Trophoblast cell (in vitro differentiated cells and primary cell): ENCODE results near the gene DGKA.

Experiments used
- DNase-seq, 2 donors: peaks; one replicate each; pipeline ENCODE4 v3.0.0-alpha.2; 2016
- H2AFZ ChIP-seq: 2 replicates; pipeline ENCODE4 v1.6.1; 2013; ENCODE audit warnings: low read length, moderate library complexity, mild to moderate bottlenecking; ENCODE audit not compliant: insufficient read depth, poor library complexity
- H2AK5ac ChIP-seq: 2 replicates; pipeline ENCODE4 v1.6.1; 2013; ENCODE audit warnings: mild to moderate bottlenecking, low read length
- H2BK120ac ChIP-seq: 2 replicates; pipeline ENCODE4 v1.6.1; 2013; ENCODE audit warnings: low read length, mild to moderate bottlenecking, moderate library complexity; ENCODE audit not compliant: insufficient read depth, poor library complexity
- H2BK12ac ChIP-seq: 2 replicates; pipeline ENCODE4 v1.6.1; 2013; ENCODE audit warnings: mild to moderate bottlenecking, low read length, moderate library complexity
- H2BK5ac ChIP-seq: 2 replicates; pipeline ENCODE4 v1.6.1; 2013; ENCODE audit warnings: low read length, low read depth, moderate library complexity, mild to moderate bottlenecking; ENCODE audit not compliant: poor library complexity
- H3K14ac ChIP-seq: 2 replicates; pipeline ENCODE4 v1.6.1; 2013; ENCODE audit warnings: mild to moderate bottlenecking, low read length
- H3K18ac ChIP-seq: 2 replicates; pipeline ENCODE4 v1.6.1; 2013; ENCODE audit warnings: mild to moderate bottlenecking, low read length
- H3K23ac ChIP-seq: 2 replicates; pipeline ENCODE4 v1.6.1; 2013; ENCODE audit warnings: low read length
- H3K27ac ChIP-seq: 2 replicates; pipeline ENCODE4 v1.5.1; 2013; ENCODE audit warnings: low read depth, mild to moderate bottlenecking, inconsistent platforms, low read length, moderate library complexity
- H3K27me3 ChIP-seq: 2 replicates; pipeline ENCODE4 v1.6.1; 2013; ENCODE audit warnings: inconsistent platforms, mild to moderate bottlenecking, low read length, moderate library complexity; ENCODE audit not compliant: insufficient read depth
- H3K36me3 ChIP-seq, 2 experiments: 1 replicate in 1 of 2; 2 replicates in 1 of 2; pipeline ENCODE4 v1.6.1; 2013; ENCODE audit warnings: low read length in 2 of 2, mild to moderate bottlenecking in 2 of 2, moderate library complexity in 1 of 2; ENCODE audit not compliant: insufficient read depth in 2 of 2, control insufficient read depth in 1 of 2
- H3K4ac ChIP-seq: 2 replicates; pipeline ENCODE4 v1.6.1; 2013; ENCODE audit warnings: low read depth, mild to moderate bottlenecking, low read length, moderate library complexity
- H3K4me1 ChIP-seq, 2 experiments: 1 replicate in 1 of 2; 2 replicates in 1 of 2; pipeline ENCODE4 v1.6.1; 2013; ENCODE audit warnings: low read length in 2 of 2, mild to moderate bottlenecking in 2 of 2, moderate library complexity in 1 of 2; ENCODE audit not compliant: insufficient read depth in 2 of 2, control insufficient read depth in 1 of 2
- H3K4me2 ChIP-seq: 2 replicates; pipeline ENCODE4 v1.6.1; 2013; ENCODE audit warnings: inconsistent platforms, mild to moderate bottlenecking, low read length, moderate library complexity
- H3K4me3 ChIP-seq: 2 replicates; pipeline ENCODE4 v1.5.1; 2013; ENCODE audit warnings: mild to moderate bottlenecking, low read depth, low read length, inconsistent platforms
- H3K79me1 ChIP-seq: one replicate; pipeline ENCODE4 v1.6.1; 2013; ENCODE audit warnings: low read length
- H3K79me2 ChIP-seq: 2 replicates; pipeline ENCODE4 v1.6.1; 2013; ENCODE audit warnings: low read length, mild to moderate bottlenecking; ENCODE audit not compliant: control insufficient read depth, insufficient read depth, poor library complexity
- H3K9ac ChIP-seq: 2 replicates; pipeline ENCODE4 v1.6.1; 2013; ENCODE audit warnings: mild to moderate bottlenecking, low read length
- H3K9me3 ChIP-seq: 2 replicates; pipeline ENCODE4 v1.6.1; 2013; ENCODE audit warnings: low read depth, mild to moderate bottlenecking, control low read depth, inconsistent platforms, low read length; ENCODE audit not compliant: insufficient read depth
- H4K12ac ChIP-seq: 2 replicates; pipeline ENCODE4 v1.6.1; 2013; ENCODE audit warnings: low read depth, mild to moderate bottlenecking, low read length, moderate library complexity
- H4K8ac ChIP-seq: 2 replicates; pipeline ENCODE4 v1.6.1; 2013; ENCODE audit warnings: low read depth, mild to moderate bottlenecking, low read length, moderate library complexity
- H4K91ac ChIP-seq: one replicate; pipeline ENCODE4 v1.6.1; 2013; ENCODE audit warnings: low read depth, mild to moderate bottlenecking, low read length, moderate library complexity
- WGBS: extraction: QIAGEN DNeasy Blood & Tissue Kit; methylation state at CpG from one replicate; pipeline ENCODE4 v1.1.7; 2013; ENCODE audit warnings: missing lambda C conversion rate; ENCODE audit not compliant: insufficient read length, insufficient coverage; ENCODE audit errors: extremely low coverage; 5-methylcytosine and 5-hydroxymethylcytosine counted together

The DGKA gene

DNA sequence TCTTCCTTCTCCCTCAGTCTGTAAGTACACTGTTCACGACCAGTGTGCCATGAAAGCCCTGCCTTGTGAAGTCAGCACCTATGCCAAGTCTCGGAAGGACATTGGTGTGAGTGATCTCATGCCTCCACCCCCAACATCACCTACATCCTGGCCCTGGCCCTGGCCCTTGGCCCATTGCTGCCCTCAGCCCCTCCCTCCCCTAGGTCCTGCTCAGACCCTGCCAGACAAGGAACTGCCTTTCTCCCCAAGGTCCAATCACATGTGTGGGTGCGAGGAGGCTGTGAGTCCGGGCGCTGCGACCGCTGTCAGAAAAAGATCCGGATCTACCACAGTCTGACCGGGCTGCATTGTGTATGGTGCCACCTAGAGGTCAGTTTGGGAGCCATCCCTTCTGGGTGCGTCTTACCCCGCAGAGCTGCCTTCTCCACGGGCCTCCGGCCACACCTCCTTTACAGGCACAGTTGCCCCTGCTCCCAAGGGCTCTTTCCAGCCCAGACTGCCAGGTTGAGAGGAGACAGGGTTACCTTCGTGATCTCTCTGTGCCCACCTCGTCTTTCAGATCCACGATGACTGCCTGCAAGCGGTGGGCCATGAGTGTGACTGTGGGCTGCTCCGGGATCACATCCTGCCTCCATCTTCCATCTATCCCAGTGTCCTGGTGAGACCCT, 9.2 kb downstream of the DGKA start:
- no peaks in the 10 kb centered on the region for H3K27me3 ChIP-seq
- H3K4ac ChIP-seq = no peak overlapping the region
- H3K4me1 ChIP-seq = peaks cover 0 to 3% of the 10 kb centered on the region in 2 experiments
- no peak overlapping the region for H3K9ac ChIP-seq
- H3K27ac ChIP-seq = no peak overlapping the region
- peaks cover 19 to 31% of the 10 kb centered on the region in 2 experiments for H3K36me3 ChIP-seq
- H3K18ac ChIP-seq = no peak overlapping the region
- no peaks in the 10 kb centered on the region for H3K9me3 ChIP-seq
- H2BK120ac ChIP-seq = no peak overlapping the region
- no peaks in the 10 kb centered on the region for H3K79me1 ChIP-seq
- no CpG with 5 or more reads among the region's 18 CpGs for WGBS
- no peak overlapping the region for H4K8ac ChIP-seq
- H3K79me2 ChIP-seq = no peaks in the 10 kb centered on the region
- DNase-seq = peak; percentile 80 to 90
- H2AK5ac ChIP-seq = no peak overlapping the region
- no peak overlapping the region for H2BK12ac ChIP-seq
- peak overlapping the region; percentile 23 for H3K4me3 ChIP-seq
- H2BK5ac ChIP-seq = no peak overlapping the region
- peak overlapping the region; percentile 44 for H3K4me2 ChIP-seq
- H3K23ac ChIP-seq = no peak overlapping the region
- no peak overlapping the region for H4K12ac ChIP-seq
- no peak overlapping the region for H2AFZ ChIP-seq
- no peak overlapping the region for H3K14ac ChIP-seq
- H4K91ac ChIP-seq = no peak overlapping the region

DNA sequence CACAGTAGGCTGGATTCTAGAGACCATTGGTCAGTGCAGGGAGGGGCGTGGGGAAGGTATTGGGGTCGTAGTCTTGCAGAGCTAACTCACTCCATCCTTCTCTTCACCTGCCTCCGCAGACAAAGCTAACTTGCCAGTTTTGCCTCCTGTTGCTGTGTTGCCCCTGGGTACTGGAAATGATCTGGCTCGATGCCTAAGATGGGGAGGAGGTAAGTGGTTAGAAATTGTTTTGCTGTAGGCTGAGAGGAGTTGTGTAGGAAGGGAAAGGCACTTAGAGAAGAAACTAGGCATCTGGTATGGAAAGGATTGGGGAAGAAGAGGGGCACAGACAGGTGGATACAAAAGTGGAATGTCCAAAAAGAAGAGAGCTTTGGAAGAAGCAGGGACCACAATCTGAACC, 11.1 kb downstream of the DGKA start:
- Histone ChIP-seq H3K9me3 (no peaks in the 10 kb centered on the region), H2BK12ac (no peak overlapping the region), H3K79me2 (no peaks in the 10 kb centered on the region), H3K18ac (no peak overlapping the region), H3K4me2 (no peak overlapping the region), H3K4me3 (no peak overlapping the region), H3K79me1 (no peaks in the 10 kb centered on the region), H4K12ac (no peak overlapping the region), H3K4ac (no peak overlapping the region), H3K23ac (no peak overlapping the region), H3K27me3 (no peaks in the 10 kb centered on the region), H3K14ac (no peak overlapping the region), H2AFZ (no peak overlapping the region), H4K8ac (no peak overlapping the region), H3K4me1 (peaks cover 0 to 3% of the 10 kb centered on the region in 2 experiments), H3K9ac (no peak overlapping the region), H2BK5ac (no peak overlapping the region), H2AK5ac (no peak overlapping the region), H3K27ac (no peak overlapping the region), H4K91ac (no peak overlapping the region), H2BK120ac (no peak overlapping the region), H3K36me3 (peaks cover 18 to 31% of the 10 kb centered on the region in 2 experiments)
- no CpG with 5 or more reads among the region's 4 CpGs for WGBS
- DNase-seq = no peak

DNA sequence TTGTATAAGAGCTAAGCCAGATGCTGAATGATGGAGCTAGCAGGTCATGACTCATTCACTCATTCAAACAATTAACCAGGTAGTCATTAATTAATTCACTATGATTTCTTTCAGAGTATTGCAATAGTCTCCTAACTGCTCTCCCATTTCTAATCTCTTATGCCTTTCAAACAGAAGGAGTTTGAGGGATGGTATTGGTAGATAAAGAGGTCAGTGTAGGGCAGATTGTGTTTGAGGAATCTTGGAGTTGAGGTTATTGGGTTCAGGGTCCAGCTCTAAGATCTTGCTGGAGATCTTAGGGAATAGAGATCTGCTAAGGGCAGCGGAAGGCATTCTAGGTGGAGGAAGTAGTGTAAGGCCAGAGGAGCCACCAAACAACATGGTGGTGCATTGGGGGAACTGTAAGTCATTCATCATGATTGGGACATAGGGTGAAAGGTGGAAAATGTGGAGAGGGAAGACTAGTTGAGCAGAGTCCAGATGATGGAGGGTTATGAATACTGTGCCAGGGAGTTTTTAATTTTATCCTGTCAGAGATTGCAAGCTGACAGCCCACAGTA, 11.7 kb downstream of the DGKA start:
- Histone ChIP-seq H2BK120ac (no peak overlapping the region), H2BK5ac (no peak overlapping the region), H4K8ac (no peak overlapping the region), H2AK5ac (no peak overlapping the region), H3K27me3 (no peaks in the 10 kb centered on the region), H3K36me3 (peaks cover 18 to 26% of the 10 kb centered on the region in 2 experiments), H3K4me2 (no peak overlapping the region), H3K9ac (no peak overlapping the region), H3K23ac (no peak overlapping the region), H4K91ac (no peak overlapping the region), H3K27ac (no peak overlapping the region), H3K79me2 (no peaks in the 10 kb centered on the region), H3K4ac (no peak overlapping the region), H3K18ac (no peak overlapping the region), H4K12ac (no peak overlapping the region), H2AFZ (no peak overlapping the region), H3K4me3 (no peak overlapping the region), H3K4me1 (peaks cover 0 to 3% of the 10 kb centered on the region in 2 experiments), H3K9me3 (no peaks in the 10 kb centered on the region), H3K14ac (no peak overlapping the region), H3K79me1 (no peaks in the 10 kb centered on the region), H2BK12ac (no peak overlapping the region)
- no CpG with 5 or more reads among the region's 1 CpG for WGBS
- no peak for DNase-seq

DNA sequence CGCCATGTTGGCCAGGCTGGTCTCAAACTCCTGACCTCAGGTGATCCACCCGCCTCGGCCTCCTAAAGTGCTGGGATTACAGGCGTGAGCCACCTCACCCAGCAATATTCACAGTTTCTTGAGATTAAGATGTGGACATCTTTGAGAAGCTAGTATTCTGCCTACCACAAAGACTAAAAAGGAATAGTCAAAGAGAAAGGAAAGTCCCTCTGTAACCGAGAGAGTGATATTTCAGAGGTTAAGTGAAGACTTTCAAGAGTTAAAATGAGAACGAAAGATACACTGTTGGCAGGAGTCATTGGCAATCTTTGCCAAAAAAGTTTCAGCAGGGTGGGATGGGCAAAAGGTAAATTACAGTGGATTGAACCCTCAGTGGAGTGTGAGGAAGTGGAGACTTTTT, 15.6 kb downstream of the DGKA start:
- Histone ChIP-seq H2AFZ (no peak overlapping the region), H3K4me1 (no peaks in the 10 kb centered on the region), H4K12ac (no peak overlapping the region), H3K27ac (no peak overlapping the region), H4K8ac (no peak overlapping the region), H2BK5ac (no peak overlapping the region), H3K79me2 (no peaks in the 10 kb centered on the region), H2AK5ac (no peak overlapping the region), H4K91ac (no peak overlapping the region), H3K4me2 (no peak overlapping the region), H3K4me3 (no peak overlapping the region), H3K14ac (no peak overlapping the region), H3K9me3 (no peaks in the 10 kb centered on the region), H3K4ac (no peak overlapping the region), H3K9ac (no peak overlapping the region), H2BK12ac (no peak overlapping the region), H3K36me3 (peaks cover 6 to 18% of the 10 kb centered on the region in 2 experiments), H3K23ac (no peak overlapping the region), H3K79me1 (no peaks in the 10 kb centered on the region), H2BK120ac (no peak overlapping the region), H3K27me3 (no peaks in the 10 kb centered on the region), H3K18ac (no peak overlapping the region)
- no peak for DNase-seq
- WGBS = no CpG with 5 or more reads among the region's 6 CpGs
